ENCODE data around the gene TNK1. TPM values are rescaled to one million over a fixed set of nuclear protein-coding genes. Genes with fewer than 3 reads are reported as not detected.

TNK1 gene
- total RNA-seq, 1 experiment from 2014 or later, result 10.1 TPM

GRCh38 chr17:7354262-7354843, 26.5 kb upstream of the TNK1 start:
- Mint-ChIP-seq H3K9me3 (no peaks in the 10 kb centered on the region), H3K27ac (no peak overlapping the region; a peak in 1 of 7 replicates), H3K27me3 (ENCODE audit: low read depth) (peaks cover 10% of the 10 kb centered on the region), H3K4me1 (peaks cover 25 to 31% of the 10 kb centered on the region in 2 experiments), H3K36me3 (ENCODE audit: insufficient read depth in 1 of 3, low read depth in 3 of 3) (no peaks in the 10 kb centered on the region), H3K4me3 (peak overlapping the region in 1 of 2 experiments; percentile 47; a peak in 2 of 5 replicates)
- Histone ChIP-seq H3K4me2 (ENCODE audit: insufficient read depth, insufficient read length, low read length) (no peak overlapping the region), H4K91ac (ENCODE audit: insufficient read length, low read depth, low read length) (no peak overlapping the region), H3K18ac (ENCODE audit: insufficient read length, low read depth, low read length) (no peak overlapping the region), H4K20me1 (ENCODE audit: control insufficient read depth, insufficient read depth, insufficient read length) (no peaks in the 10 kb centered on the region), H2BK12ac (ENCODE audit: insufficient read length, low read depth, low read length) (no peak overlapping the region), H3K79me2 (ENCODE audit: insufficient read depth, low read length) (no peaks in the 10 kb centered on the region; the same call in 1 of the 2 replicates), H4K5ac (ENCODE audit: insufficient read length, low read depth, low read length) (no peak overlapping the region), H3K27me3 (ENCODE audit: insufficient read depth, low read length) (no peaks in the 10 kb centered on the region), H3K9ac (ENCODE audit: extremely low read depth, insufficient read length, low read length) (no peak overlapping the region), H3K4me1 (ENCODE audit: insufficient read depth, low read length) (0 out of 2 replicates have a peak, but pooled peaks cover 2% of the 10 kb centered on the region), H3T11ph (ENCODE audit: low read length) (no peak overlapping the region), H3K79me1 (ENCODE audit: insufficient read depth, low read depth, low read length, poor library complexity, severe bottlenecking) (no peaks in the 10 kb centered on the region), H3K14ac (ENCODE audit: insufficient read depth, low read length) (no peak overlapping the region), H2BK5ac (ENCODE audit: insufficient read length, low read length) (no peak overlapping the region), H2BK120ac (ENCODE audit: low read depth, low read length, poor library complexity, severe bottlenecking) (no peak overlapping the region), H3K4ac (ENCODE audit: low read depth, low read length) (no peak overlapping the region), H2AFZ (ENCODE audit: low read length) (no peak overlapping the region), H3K56ac (ENCODE audit: insufficient read length, low read depth, low read length) (no peak overlapping the region), H3K23me2 (ENCODE audit: insufficient read length, low read depth, low read length, poor library complexity, severe bottlenecking) (peaks cover 12% of the 10 kb centered on the region), H3K9me3 (ENCODE audit: control insufficient read depth, low read depth, low read length) (no peaks in the 10 kb centered on the region), H2BK15ac (ENCODE audit: low read depth, low read length) (no peak overlapping the region), H2BK20ac (ENCODE audit: low read depth, low read length, poor library complexity, severe bottlenecking) (no peak overlapping the region), H3K27ac (ENCODE audit: insufficient read length, low read depth, low read length) (no peak overlapping the region), H2AK5ac (ENCODE audit: insufficient read length, low read length) (no peak overlapping the region), H3K23ac (ENCODE audit: insufficient read length, low read depth, low read length) (no peak overlapping the region), H4K8ac (replicated peaks; ENCODE audit: insufficient read length, low read depth, low read length) (no peak overlapping the region)
- no CpG with 5 or more reads among the region's 9 CpGs for WGBS (ENCODE audit: extremely low coverage, insufficient read length, low lambda C conversion rate)
- TF ChIP-seq, protein P1, sequence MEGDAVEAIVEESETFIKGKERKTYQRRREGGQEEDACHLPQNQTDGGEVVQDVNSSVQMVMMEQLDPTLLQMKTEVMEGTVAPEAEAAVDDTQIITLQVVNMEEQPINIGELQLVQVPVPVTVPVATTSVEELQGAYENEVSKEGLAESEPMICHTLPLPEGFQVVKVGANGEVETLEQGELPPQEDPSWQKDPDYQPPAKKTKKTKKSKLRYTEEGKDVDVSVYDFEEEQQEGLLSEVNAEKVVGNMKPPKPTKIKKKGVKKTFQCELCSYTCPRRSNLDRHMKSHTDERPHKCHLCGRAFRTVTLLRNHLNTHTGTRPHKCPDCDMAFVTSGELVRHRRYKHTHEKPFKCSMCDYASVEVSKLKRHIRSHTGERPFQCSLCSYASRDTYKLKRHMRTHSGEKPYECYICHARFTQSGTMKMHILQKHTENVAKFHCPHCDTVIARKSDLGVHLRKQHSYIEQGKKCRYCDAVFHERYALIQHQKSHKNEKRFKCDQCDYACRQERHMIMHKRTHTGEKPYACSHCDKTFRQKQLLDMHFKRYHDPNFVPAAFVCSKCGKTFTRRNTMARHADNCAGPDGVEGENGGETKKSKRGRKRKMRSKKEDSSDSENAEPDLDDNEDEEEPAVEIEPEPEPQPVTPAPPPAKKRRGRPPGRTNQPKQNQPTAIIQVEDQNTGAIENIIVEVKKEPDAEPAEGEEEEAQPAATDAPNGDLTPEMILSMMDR (conservative IDR thresholded peaks at IDR 0.05), result no peak
- DNase-seq, result no peak

Data from H9 (cell line).